Stimulated activated CD8-positive, alpha-beta memory T cell treated with anti-CD3 and anti-CD28 coated beads, Interleukin-2, amount 100 ng/mL, for 48 hours (primary cell): ENCODE measurements around the gene LRRN4CL.
A peak's percentile ranks its signal among the peaks of the same experiment; 100 is the strongest.
"Not testable (repeated sequence)": the region's sequence is repeated elsewhere in the genome, so short reads cannot be mapped to it uniquely, and the experiment has no call there.

ENCODE experiments used
- DNase-seq, 2 donors: peaks; one replicate each; pipeline ENCODE4 v3.0.0-alpha.2; 2020; ENCODE audit warnings: low read depth in 2 of 2

Gene LRRN4CL

DNA sequence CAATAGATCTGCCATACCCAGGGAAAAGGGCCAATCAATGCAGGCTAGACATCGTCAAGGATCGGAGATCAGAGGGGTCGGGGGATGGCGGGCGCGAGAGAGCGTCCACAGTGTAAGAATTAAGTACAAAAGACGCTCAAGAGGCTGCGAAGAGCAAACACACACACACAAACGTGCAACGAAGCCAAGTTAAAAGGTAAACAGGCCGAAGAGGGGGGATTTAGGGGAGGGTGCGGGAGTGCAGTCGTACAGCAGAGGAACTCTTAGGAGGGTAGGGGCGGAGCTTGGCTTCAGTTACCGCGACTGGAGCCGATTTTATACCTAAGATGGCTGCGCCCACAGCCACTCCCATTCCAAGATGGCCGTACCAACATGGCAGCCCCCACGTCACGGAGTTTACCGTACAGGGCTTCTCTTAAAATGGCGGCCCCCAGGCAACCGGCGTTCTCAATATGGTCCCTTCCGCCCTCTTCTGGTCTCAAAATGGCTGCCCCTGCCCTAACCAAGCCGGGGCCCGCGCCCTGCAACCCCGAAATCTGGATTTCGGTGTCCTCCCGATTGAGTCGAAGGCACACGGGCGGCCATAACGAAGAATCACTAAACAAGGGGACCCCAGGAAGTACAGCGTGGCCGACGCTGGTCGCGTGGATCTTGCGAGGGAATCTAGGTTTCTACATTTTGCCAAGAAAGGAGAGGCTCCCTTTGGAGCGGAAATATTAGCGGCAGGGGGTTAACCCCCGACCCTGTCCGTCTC is 20.1 kb upstream of the LRRN4CL start:
- peak; percentile 86 to 91 for DNase-seq

DNA sequence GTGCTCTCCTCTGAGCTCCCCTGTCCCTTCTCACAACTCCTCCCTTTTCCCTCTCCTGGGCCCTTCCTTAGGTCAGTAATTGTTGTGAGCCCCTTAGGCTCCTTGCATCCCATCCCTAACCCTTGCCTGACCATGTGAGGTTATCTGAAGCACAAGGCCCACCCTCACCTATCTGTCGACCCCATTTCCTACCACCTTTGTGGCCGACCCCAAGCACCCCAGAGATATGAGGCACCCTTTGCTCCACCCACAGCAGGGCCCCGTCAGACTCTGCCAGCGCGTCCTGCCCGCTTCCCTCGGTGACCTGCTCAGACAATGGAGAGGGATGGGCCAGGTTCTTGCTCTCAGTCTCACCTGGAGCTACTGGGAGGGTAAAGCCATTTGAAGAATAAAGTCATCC is 19.5 kb upstream of the LRRN4CL start:
- DNase-seq, result peak in 1 of 2 donors; percentile 33

- DNase-seq, result no peak
Measured at GRCh38 chr11:62708392-62708791, 19.1 kb upstream of the LRRN4CL start.

- DNase-seq, result no peak
Measured at GRCh38 chr11:62707277-62707861, 18.0 kb upstream of the LRRN4CL start, which contains the start of the genes BSCL2 and GNG3. BSCL2 (minus strand) TSS chr11:62707424; CDS start chr11:62707195, 229 bp downstream. GNG3 (plus strand) TSS chr11:62707676; CDS start chr11:62708296, 620 bp downstream.

GRCh38 chr11:62706850-62707247 is 17.5 kb upstream of the LRRN4CL start:
- DNase-seq, result no peak

GRCh38 chr11:62705880-62706849 is 16.8 kb upstream of the LRRN4CL start:
- peak; percentile 94 to 97 for DNase-seq

DNA sequence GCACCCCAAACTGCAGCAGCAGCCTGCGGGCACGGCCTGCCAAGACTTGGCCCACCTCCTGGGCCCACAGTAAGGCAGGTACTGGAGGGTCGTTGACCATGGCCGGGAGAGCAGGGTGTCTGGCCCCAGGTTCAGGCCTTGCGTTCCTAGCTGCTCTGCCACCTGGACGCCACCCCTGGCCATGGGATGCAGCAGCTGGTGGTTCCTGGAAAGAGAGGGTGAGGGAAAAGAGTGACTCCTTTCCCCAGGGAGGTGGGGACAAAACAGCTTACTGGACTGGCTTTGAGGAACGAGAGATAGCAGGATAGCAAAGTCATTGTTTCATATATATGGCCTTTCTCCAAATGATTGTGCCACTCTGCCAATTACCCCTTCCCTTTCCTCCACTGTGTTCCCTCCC is 16.1 kb upstream of the LRRN4CL start:
- no peak for DNase-seq

DNA sequence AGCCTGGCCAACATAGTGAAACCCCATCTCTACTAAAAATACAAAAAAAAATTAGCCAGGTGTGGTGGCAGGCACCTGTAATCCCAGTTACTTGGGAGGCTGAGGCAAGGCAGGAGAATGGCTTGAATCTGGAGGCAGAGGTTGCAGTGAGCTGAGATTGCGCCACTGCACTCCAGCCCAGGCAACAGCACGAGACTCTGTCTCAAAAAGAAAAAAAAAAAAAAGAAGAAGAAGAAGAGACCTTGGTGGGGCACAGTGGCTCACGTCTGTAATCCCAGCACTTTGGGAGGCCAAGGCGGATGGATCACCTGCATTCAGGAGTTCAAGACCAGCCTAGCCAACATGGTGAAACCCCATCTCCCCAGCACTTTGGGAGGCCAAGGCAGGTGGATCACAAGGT is 14.6 kb upstream of the LRRN4CL start:
- DNase-seq, result not testable (repeated sequence)

DNA sequence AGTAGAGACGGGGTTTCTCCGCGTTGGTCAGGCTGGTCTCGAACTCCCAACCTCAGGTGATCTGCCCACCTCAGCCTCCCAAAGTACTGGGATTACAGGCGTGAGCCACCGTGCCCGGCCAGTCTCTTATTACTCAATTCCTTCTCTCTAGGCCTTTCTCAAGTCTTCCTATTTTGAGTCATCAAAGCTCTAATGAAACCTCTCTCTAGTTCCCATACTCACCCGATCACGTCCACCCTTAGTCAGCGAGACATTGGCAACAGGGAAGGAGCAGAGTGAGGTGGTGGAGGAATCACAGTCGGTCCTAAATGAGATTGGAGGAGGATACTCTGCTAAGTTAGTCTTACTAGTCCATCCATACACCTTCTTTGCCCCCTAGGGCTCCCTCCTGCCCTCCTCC is 12.9 kb upstream of the LRRN4CL start:
- DNase-seq, result no peak

DNA sequence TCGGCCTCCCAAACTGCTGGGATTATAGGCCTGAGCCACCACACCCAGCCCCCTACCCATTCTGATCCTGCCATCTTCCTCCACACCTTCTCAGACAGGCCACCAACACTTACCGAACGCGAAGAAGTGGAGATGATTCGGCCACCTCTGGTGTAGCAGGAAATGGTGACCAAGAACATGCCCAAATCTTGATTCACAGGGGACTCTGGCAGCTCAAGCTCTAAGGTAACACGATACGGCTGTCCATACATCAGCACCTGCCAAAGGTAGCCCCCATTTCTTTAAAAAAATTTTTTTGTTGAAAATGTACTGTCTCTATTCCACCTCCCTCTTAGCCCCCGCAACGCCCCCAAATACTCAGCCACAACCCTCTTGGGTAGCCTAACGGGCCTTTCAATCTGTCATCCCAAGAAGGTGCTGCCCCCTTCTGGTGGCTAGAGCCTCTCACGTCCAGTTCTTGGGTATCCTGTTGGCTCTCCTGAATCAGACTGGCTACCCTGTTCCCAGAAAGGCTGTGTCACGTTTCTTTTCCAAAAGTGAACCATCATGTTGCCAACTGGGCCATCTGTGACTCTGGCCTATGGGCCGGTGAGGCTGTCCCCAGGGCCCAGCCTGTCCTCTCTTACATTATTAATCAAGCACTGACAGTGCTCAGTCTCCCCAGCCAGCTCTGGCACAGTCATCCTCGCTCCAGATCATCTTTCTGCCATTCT is 5.3 kb upstream of the LRRN4CL start:
- peak; percentile 46 to 55 for DNase-seq

DNA sequence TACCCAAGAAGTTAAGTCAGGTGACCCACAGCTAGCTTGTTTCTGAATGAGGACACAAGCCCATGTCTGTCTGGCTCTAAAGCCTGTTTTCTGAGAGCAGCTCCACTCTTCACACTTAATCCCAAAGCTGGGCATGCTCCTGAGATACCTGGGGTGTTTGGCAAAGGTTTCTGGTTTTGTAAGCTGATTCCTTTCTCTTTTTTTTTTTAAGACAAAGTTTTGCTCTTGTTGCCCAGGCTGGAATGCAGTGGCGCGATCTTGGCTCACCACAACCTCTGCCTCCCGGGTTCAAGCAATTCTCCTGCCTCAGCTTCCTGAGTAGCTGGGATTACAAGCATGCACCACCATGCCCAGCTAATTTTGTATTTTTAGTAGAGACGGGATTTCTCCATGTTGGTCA is 4.3 kb upstream of the LRRN4CL start:
- DNase-seq, result not testable (repeated sequence)

DNA sequence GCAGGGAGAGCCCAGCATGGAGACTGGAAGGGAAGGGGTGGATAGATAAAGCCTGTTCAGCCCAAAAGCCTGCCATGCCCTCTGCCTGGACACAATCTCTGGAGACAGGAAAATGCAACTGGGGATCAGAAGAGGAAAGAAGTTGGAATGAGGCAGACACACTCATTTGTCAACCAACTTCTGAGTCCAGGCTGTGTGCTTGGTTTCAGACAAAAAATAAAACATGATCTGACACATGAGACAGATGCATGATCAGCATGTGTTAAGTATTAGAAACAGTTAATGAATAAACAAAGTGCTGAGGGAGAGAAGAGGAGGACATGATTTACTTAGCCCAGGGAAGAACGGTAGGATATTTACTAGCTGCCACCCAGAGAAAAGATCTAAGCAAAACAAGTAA is 839 bp downstream of the LRRN4CL start:
- DNase-seq, result no peak

GRCh38 chr11:62687508-62688396 is 1.6 kb downstream of the LRRN4CL start:
- DNase-seq, result no peak

DNA sequence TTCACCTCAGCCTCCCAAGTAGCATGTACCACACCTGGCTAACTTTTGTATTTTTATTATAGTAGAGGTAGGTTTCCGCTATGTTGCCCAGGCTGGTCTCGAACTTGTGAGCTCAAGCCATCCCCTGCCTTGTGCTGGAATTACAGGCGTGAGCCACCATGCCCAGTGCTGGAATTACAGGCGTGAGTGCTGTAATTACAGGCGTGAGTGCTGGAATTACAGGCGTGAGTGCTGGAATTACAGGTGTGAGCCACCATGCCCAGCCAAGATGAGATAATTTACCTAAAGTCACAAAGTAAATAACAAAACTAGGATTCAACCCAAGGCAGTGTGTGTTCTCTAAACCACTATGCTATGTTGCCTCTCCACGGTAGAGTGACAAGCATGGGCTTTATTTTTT is 6.8 kb downstream of the LRRN4CL start:
- DNase-seq, result no peak

DNA sequence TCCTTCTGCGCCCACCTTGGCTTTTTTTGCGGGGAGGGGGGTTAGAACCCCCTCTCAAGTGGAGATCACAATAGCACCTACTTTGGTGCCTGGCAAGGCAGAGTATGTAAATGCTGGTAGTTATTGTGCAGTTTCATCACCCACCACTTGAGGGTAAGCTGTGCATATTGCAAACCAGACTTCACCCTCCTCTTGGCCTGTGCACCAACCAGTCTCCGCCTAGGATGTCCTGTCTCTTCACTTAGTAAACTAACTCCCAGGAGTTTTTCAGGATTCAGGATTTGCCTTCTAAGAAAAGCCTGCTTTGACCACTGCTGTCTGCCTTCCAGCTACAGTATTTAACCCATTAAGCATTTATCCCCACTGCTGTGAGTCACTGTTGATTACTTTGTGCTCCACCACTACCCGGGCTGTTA is 8.5 kb downstream of the LRRN4CL start:
- no peak for DNase-seq

- peak; percentile 81 to 83 for DNase-seq
Measured at GRCh38 chr11:62678770-62679696, 10.3 kb downstream of the LRRN4CL start, which contains the start of gene UBXN1. UBXN1 (minus strand) TSS chr11:62679073; CDS start chr11:62678923, 150 bp downstream.

- no peak for DNase-seq
Measured at GRCh38 chr11:62678433-62678769, 10.9 kb downstream of the LRRN4CL start.

DNA sequence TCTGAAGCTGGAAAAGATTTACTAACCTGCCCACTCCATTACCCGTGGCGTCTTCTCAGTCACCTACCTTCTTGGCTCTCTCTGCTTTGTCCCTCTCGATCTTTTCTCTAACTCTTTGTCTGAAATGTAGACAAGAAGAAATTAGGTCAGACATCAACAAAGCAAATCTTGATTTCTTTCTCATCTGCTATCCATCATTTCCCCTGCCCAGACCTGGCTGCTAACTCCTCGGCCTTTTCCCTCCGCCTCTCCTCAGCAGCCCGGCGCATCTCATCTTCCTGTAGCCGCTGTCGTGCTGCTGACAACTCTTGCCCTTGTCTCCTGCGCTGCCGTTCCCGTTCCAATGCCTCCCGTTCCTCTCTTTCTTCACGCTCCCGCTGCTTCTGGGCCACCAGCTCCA is 11.6 kb downstream of the LRRN4CL start:
- no peak for DNase-seq

- DNase-seq, result no peak
Measured at GRCh38 chr11:62677156-62677555, 12.2 kb downstream of the LRRN4CL start.
